ENCODE results near the gene VSTM2B.

- TF ChIP-seq GABPA (IDR thresholded peaks at IDR 0.05 in 1 of 2, conservative IDR thresholded peaks at IDR 0.05 in 1 of 2) (no peak), CTCF (IDR thresholded peaks at IDR 0.05; ENCODE audit: low read depth, low read length, missing input control) (peak; percentile 13), TAF1 (conservative IDR thresholded peaks at IDR 0.05) (no peak), SP1 (IDR thresholded peaks at IDR 0.05) (no peak), REST (IDR thresholded peaks at IDR 0.05) (no peak), EGR1 (IDR thresholded peaks at IDR 0.05; ENCODE audit: low read depth in 2 of 2) (no peak), MAX (IDR thresholded peaks at IDR 0.05) (no peak), RXRA (IDR thresholded peaks at IDR 0.05) (no peak), YY1 (IDR thresholded peaks at IDR 0.05) (no peak), RAD21 (IDR thresholded peaks at IDR 0.05) (no peak), JUND (IDR thresholded peaks at IDR 0.05) (no peak), ZBTB33 (IDR thresholded peaks at IDR 0.05) (no peak), HNF4A (conservative IDR thresholded peaks at IDR 0.05) (no peak), FOXA1 (IDR thresholded peaks at IDR 0.05) (no peak)
Observed at GRCh38 chr19:29478578-29479565, 46.9 kb upstream of the VSTM2B start.
